ENCODE results near the gene ERN1. TPM values are rescaled to one million over a fixed set of nuclear protein-coding genes. Genes with fewer than 3 reads are reported as not detected.

Gene ERN1
- total RNA-seq, 4 donors from 2014 or later = 9.5 to 20.2 (median 12.8) TPM

GRCh38 chr17:64154717-64155116 is 24.8 kb upstream of the ERN1 start:
- Histone ChIP-seq H3K9me3 (no peaks in the 10 kb centered on the region), H3K27me3 (no peaks in the 10 kb centered on the region), H3K4me1 (peaks cover 18% of the 10 kb centered on the region in 2 donors), H3K36me3 (peaks cover 6 to 15% of the 10 kb centered on the region in 2 donors), H3K27ac (peak overlapping the region in 2 of 3 donors; percentile 16 to 79), H3K4me3 (replicated peaks in 1 of 3) (no peak overlapping the region)
- TF ChIP-seq CTCF (IDR thresholded peaks at IDR 0.05) (no peak), POLR2A (IDR thresholded peaks at IDR 0.05) (no peak)
- WGBS, 2 donors = 87 to 89% methylated on average over 9 of the region's 9 CpGs
- intact Hi-C loops (cut with DNase I) = loop anchor here (5.0 kb wide), 1 partner anchor 128 kb away; no protein-coding TSS in a partner anchor
- DNase-seq = no peak

GRCh38 chr17:64154313-64154695 is 24.4 kb upstream of the ERN1 start:
- no peak overlapping the region for H3K4me3 ChIP-seq (replicated peaks in 1 of 3)
- H3K27me3 ChIP-seq = no peaks in the 10 kb centered on the region
- peaks cover 6 to 15% of the 10 kb centered on the region in 2 donors for H3K36me3 ChIP-seq
- H3K4me1 ChIP-seq = peaks cover 18% of the 10 kb centered on the region in 2 donors
- H3K27ac ChIP-seq = peak overlapping the region in 2 of 3 donors; percentile 16 to 79
- no peak for TF ChIP-seq POLR2A (IDR thresholded peaks at IDR 0.05)
- TF ChIP-seq CTCF (IDR thresholded peaks at IDR 0.05) = no peak
- DNase-seq = no peak
- H3K9me3 ChIP-seq = no peaks in the 10 kb centered on the region
- 69 to 74% methylated on average over 4 of the region's 4 CpGs for WGBS, 2 donors
- intact Hi-C loops (cut with DNase I) = loop anchor here (5.0 kb wide), 1 partner anchor 128 kb away; no protein-coding TSS in a partner anchor

GRCh38 chr17:64153565-64154312 is 23.8 kb upstream of the ERN1 start:
- intact Hi-C loops (cut with DNase I) = loop anchor here (5.0 kb wide), 1 partner anchor 129 kb away; no protein-coding TSS in a partner anchor
- TF ChIP-seq CTCF (IDR thresholded peaks at IDR 0.05) (no peak), POLR2A (IDR thresholded peaks at IDR 0.05) (no peak)
- 95 to 98% methylated on average over 3 of the region's 3 CpGs for WGBS, 2 donors

GRCh38 chr17:64152428-64153125 is 22.6 kb upstream of the ERN1 start:
- intact Hi-C loops (cut with DNase I) = loop anchor here (5.0 kb wide), 1 partner anchor 130 kb away; no protein-coding TSS in a partner anchor
- 87 to 89% methylated on average over 7 of the region's 7 CpGs for WGBS, 2 donors

More at GRCh38 chr17:64153565-64154312, 23.8 kb upstream of the ERN1 start:
- H3K27ac ChIP-seq = no peak overlapping the region
- H3K4me1 ChIP-seq = peaks cover 18% of the 10 kb centered on the region in 2 donors
- peaks cover 6 to 15% of the 10 kb centered on the region in 2 donors for H3K36me3 ChIP-seq
- no peak overlapping the region for H3K4me3 ChIP-seq (replicated peaks in 1 of 3)
- H3K9me3 ChIP-seq = no peaks in the 10 kb centered on the region
- no peaks in the 10 kb centered on the region for H3K27me3 ChIP-seq
- no peak for DNase-seq

More at GRCh38 chr17:64152428-64153125, 22.6 kb upstream of the ERN1 start:
- Histone ChIP-seq H3K4me3 (replicated peaks in 1 of 3) (no peak overlapping the region), H3K27me3 (no peaks in the 10 kb centered on the region), H3K4me1 (peaks cover 20 to 23% of the 10 kb centered on the region in 2 donors), H3K36me3 (peaks cover 6 to 15% of the 10 kb centered on the region in 2 donors), H3K9me3 (no peaks in the 10 kb centered on the region), H3K27ac (peak overlapping the region in 1 of 3 donors; percentile 29)
- DNase-seq = no peak
- TF ChIP-seq CTCF (IDR thresholded peaks at IDR 0.05) = no peak
- no peak for TF ChIP-seq POLR2A (IDR thresholded peaks at IDR 0.05)
